Endothelial cell of umbilical vein (primary cell): Measurements from ENCODE around the gene SOHLH1. TPM values are rescaled to one million over a fixed set of nuclear protein-coding genes. Genes with fewer than 3 reads are reported as not detected.

Source experiments
- BruUV-seq: library from RNA; stranded (reverse); fragments of 400-500 nt; replicated peaks from 2 replicates; lab custom pipeline; 2021; lab: Mats Ljungman, UMichigan
- CTCF ChIA-PET: fragments of 300-600, 350-600 bp; sonication (Branson Sonifier 250); formaldehyde crosslinking; loops from one replicate; lab custom pipeline; 2021; ENCODE audit warnings: antibody characterized with exemption, inconsistent platforms; lab: Charles Lee
- POLR2A ChIA-PET: fragments of 300-600, 350-600 bp; sonication (Branson Sonifier 250); formaldehyde crosslinking; loops from one replicate; lab custom pipeline; 2021; ENCODE audit warnings: antibody characterized with exemption, inconsistent platforms; lab: Charles Lee
- DNase-seq: peaks from one replicate; pipeline ENCODE4 v3.0.0-alpha.2; 2011; ENCODE audit warnings: low read depth, low spot score
- FAIRE-seq: peaks from 2 replicates; lab custom pipeline; 2011; peaks lifted over from hg19 to GRCh38; lab: Jason Lieb, UNC
- H2AFZ ChIP-seq: 2 replicates; pipeline ENCODE4 v1.6.0; 2012; ENCODE audit warnings: low read depth, low read length, control low read depth, inconsistent platforms
- H3K27ac ChIP-seq: 2 replicates; pipeline ENCODE4 v1.5.1; 2011; ENCODE audit warnings: low read depth, mild to moderate bottlenecking, control low read depth, low read length, moderate library complexity; ENCODE audit not compliant: insufficient read depth
- H3K27me3 ChIP-seq, 2 experiments: 2 replicates each; pipeline versions ENCODE4 v1.6.0 to v1.6.1; 2011; ENCODE audit warnings: low read length in 2 of 2, mixed read lengths in 1 of 2; ENCODE audit not compliant: control insufficient read depth in 2 of 2, insufficient read depth in 2 of 2
- H3K36me3 ChIP-seq, 2 experiments: 2 replicates in 1 of 2; 3 replicates in 1 of 2; pipeline ENCODE4 v1.5.1; 2011; ENCODE audit warnings: low read length in 2 of 2, mild to moderate bottlenecking in 1 of 2, moderate library complexity in 1 of 2; ENCODE audit not compliant: control insufficient read depth in 2 of 2, insufficient read depth in 2 of 2; ENCODE audit errors: extremely low read depth in 1 of 2
- H3K4me1 ChIP-seq: 3 replicates; pipeline ENCODE4 v1.5.1; 2011; ENCODE audit warnings: mild to moderate bottlenecking, low read length; ENCODE audit not compliant: control insufficient read depth, insufficient read depth; ENCODE audit errors: extremely low read depth
- H3K4me2 ChIP-seq: 2 replicates; pipeline ENCODE4 v1.6.1; 2011; ENCODE audit warnings: low read length, control low read depth, mixed read lengths; ENCODE audit not compliant: insufficient read depth
- H3K4me3 ChIP-seq, 3 experiments: fragments of 200-600 bp in 1 of 3; sonication (generic), shearing (Covaris generic) in 1 of 3; replicated peaks in 1 of 3; 2 replicates each; pipeline ENCODE4 v1.5.1; 2011 to 2016; ENCODE audit warnings: control low read depth in 3 of 3, low read length in 3 of 3, mild to moderate bottlenecking in 2 of 3, inconsistent platforms in 1 of 3, low read depth in 1 of 3, moderate library complexity in 1 of 3; ENCODE audit not compliant: insufficient read depth in 1 of 3
- H3K79me2 ChIP-seq: 2 replicates; pipeline ENCODE4 v1.6.0; 2012; ENCODE audit warnings: low read length, inconsistent platforms; ENCODE audit not compliant: control insufficient read depth, insufficient read depth
- H3K9ac ChIP-seq: replicated peaks from 2 replicates; pipeline ENCODE3; 2011; ENCODE audit warnings: low read length, control low read depth; ENCODE audit not compliant: insufficient read depth; ENCODE audit errors: extremely low read depth
- H3K9me1 ChIP-seq: replicated peaks from 3 replicates; pipeline ENCODE4 v1.6.0; 2011; ENCODE audit warnings: mild to moderate bottlenecking, low read length; ENCODE audit not compliant: control insufficient read depth, insufficient read depth; ENCODE audit errors: extremely low read depth
- H3K9me3 ChIP-seq: replicated peaks from 2 replicates; pipeline ENCODE4 v1.5.1; 2012; ENCODE audit warnings: low read length, inconsistent platforms; ENCODE audit not compliant: control insufficient read depth, insufficient read depth
- H4K20me1 ChIP-seq: replicated peaks from 2 replicates; pipeline ENCODE3; 2011; ENCODE audit warnings: mild to moderate bottlenecking, low read length; ENCODE audit not compliant: control insufficient read depth, insufficient read depth; ENCODE audit errors: extremely low read depth
- EZH2 ChIP-seq: IDR thresholded peaks from 2 replicates; pipeline ENCODE4 v1.6.1; 2012; ENCODE audit warnings: borderline replicate concordance, low read depth, mild to moderate bottlenecking, moderate library complexity, low read length, inconsistent platforms; ENCODE audit not compliant: severe bottlenecking
- JUN ChIP-seq: IDR thresholded peaks from 2 replicates; pipeline ENCODE4 v1.6.1; 2011; ENCODE audit warnings: borderline replicate concordance, low read depth; ENCODE audit not compliant: insufficient read length, insufficient read depth
- MYC ChIP-seq: IDR thresholded peaks from one replicate; pipeline ENCODE4 v1.6.1; 2011; ENCODE audit warnings: mild to moderate bottlenecking, low read depth, low read length
- POLR2A ChIP-seq: IDR thresholded peaks from 2 replicates; pipeline ENCODE4 v1.6.1; 2012; ENCODE audit warnings: low read depth, mild to moderate bottlenecking, control low read depth, low read length
- POLR2AphosphoS5 ChIP-seq: IDR thresholded peaks from 2 replicates; pipeline ENCODE4 v1.6.1; 2012; ENCODE audit warnings: low read depth, mild to moderate bottlenecking, control low read depth, low read length, moderate library complexity; ENCODE audit not compliant: insufficient read depth
- dilution Hi-C: fragments of 300-500 bp; cut with MboI; formaldehyde crosslinking; loops from one replicate; pipeline ENCODE4 v1.15.0; 2019; ENCODE audit warnings: low sequenced_read_pairs; ENCODE audit not compliant: extremely low pct_ligation_motif_present
- intact Hi-C: fragments of 100-400 bp; cut with micrococcal nuclease; formaldehyde crosslinking; loops from one replicate; pipeline ENCODE4 v1.10.0; 2022
- polyA plus RNA-seq, 4 experiments: library from polyadenylated mRNA; depleted of rRNA in 3 of 4; stranded (reverse) in 3 of 4; unstranded in 1 of 4; fragments of >200 nt; gene quantifications; 2 replicates each; pipeline versions ENCODE4 v1.2.1 to v1.2.3, GENCODE V29; 2011 to 2012; ENCODE audit warnings: missing spikeins in 1 of 4
- total RNA-seq: library from RNA; stranded (reverse); gene quantifications from 2 replicates; pipeline ENCODE4 v1.2.3, GENCODE V29; 2021
- TF ChIP-seq, protein P1 (sequence below), 2 donors: IDR thresholded peaks; 1 replicate in 1 of 2; 2 replicates in 1 of 2; pipeline ENCODE4 v1.5.1; 2011; ENCODE audit warnings: low read length in 2 of 2, mild to moderate bottlenecking in 2 of 2, moderate library complexity in 2 of 2, control low read depth in 1 of 2, inconsistent platforms in 1 of 2, low read depth in 1 of 2; ENCODE audit not compliant: insufficient read depth in 1 of 2; ENCODE audit errors: extremely low read depth in 1 of 2
- TF ChIP-seq, protein P2 (sequence below): IDR thresholded peaks from 2 replicates; pipeline ENCODE4 v1.6.1; 2011; ENCODE audit not compliant: insufficient read depth, insufficient read length

Gene SOHLH1
- total and polyA plus RNA-seq, 2 donors (not counting 3 experiments of a cell fraction or from before 2014, with no cell fraction given) = not detected

- CTCF ChIA-PET = no interaction called here
- Histone ChIP-seq H3K4me2 (no peak overlapping the region), H3K4me3 (no peak overlapping the region), H4K20me1 (no peaks in the 10 kb centered on the region), H3K9me1 (no peaks in the 10 kb centered on the region), H3K36me3 (no peaks in the 10 kb centered on the region), H3K27ac (no peak overlapping the region), H3K4me1 (peaks cover 2% of the 10 kb centered on the region), H2AFZ (no peak overlapping the region), H3K9me3 (no peaks in the 10 kb centered on the region), H3K79me2 (no peaks in the 10 kb centered on the region), H3K27me3 (peaks cover 2% of the 10 kb centered on the region in 2 experiments), H3K9ac (no peak overlapping the region)
- intact Hi-C loops (no loop called here), dilution Hi-C loops (no loop called here)
- TF ChIP-seq JUN (no peak), POLR2AphosphoS5 (no peak), MYC (no peak), EZH2 (no peak), POLR2A (no peak)
- TF ChIP-seq, protein P1, sequence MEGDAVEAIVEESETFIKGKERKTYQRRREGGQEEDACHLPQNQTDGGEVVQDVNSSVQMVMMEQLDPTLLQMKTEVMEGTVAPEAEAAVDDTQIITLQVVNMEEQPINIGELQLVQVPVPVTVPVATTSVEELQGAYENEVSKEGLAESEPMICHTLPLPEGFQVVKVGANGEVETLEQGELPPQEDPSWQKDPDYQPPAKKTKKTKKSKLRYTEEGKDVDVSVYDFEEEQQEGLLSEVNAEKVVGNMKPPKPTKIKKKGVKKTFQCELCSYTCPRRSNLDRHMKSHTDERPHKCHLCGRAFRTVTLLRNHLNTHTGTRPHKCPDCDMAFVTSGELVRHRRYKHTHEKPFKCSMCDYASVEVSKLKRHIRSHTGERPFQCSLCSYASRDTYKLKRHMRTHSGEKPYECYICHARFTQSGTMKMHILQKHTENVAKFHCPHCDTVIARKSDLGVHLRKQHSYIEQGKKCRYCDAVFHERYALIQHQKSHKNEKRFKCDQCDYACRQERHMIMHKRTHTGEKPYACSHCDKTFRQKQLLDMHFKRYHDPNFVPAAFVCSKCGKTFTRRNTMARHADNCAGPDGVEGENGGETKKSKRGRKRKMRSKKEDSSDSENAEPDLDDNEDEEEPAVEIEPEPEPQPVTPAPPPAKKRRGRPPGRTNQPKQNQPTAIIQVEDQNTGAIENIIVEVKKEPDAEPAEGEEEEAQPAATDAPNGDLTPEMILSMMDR (IDR thresholded peaks at IDR 0.05; ENCODE audit: extremely low read depth in 1 of 2, insufficient read depth in 1 of 2, low read depth in 1 of 2, low read length in 2 of 2) = no peak
- TF ChIP-seq, protein P2, sequence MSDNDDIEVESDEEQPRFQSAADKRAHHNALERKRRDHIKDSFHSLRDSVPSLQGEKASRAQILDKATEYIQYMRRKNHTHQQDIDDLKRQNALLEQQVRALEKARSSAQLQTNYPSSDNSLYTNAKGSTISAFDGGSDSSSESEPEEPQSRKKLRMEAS = no peak
- BruUV-seq = no TSS peak
- FAIRE-seq = no peak
- DNase-seq = no peak
- POLR2A ChIA-PET = interaction anchor here (0.6 kb wide), 1 partner anchor 14 kb away, joined by 3 read pairs; no protein-coding TSS in a partner anchor
Measured at GRCh38 chr9:135706288-135706687, 7.0 kb upstream of the SOHLH1 start.
